Stomach smooth muscle (tissue), 2 donors: ENCODE results near the gene PARVA.

Experiments used
- H3K27ac ChIP-seq: one replicate; pipeline ENCODE4 v1.7.0; 2013; ENCODE audit warnings: mild to moderate bottlenecking, low read length, inconsistent platforms
- H3K27me3 ChIP-seq, 2 donors: one replicate each; pipeline ENCODE4 v1.7.0; 2013; ENCODE audit warnings: low read length in 2 of 2; ENCODE audit not compliant: insufficient read depth in 2 of 2, control insufficient read depth in 1 of 2
- H3K36me3 ChIP-seq, 2 donors: one replicate each; pipeline ENCODE4 v1.7.0; 2013; ENCODE audit warnings: low read length in 2 of 2; ENCODE audit not compliant: control insufficient read depth in 2 of 2, insufficient read depth in 2 of 2
- H3K4me1 ChIP-seq: one replicate; pipeline ENCODE4 v1.7.0; 2013; ENCODE audit warnings: low read length; ENCODE audit not compliant: control insufficient read depth, insufficient read depth
- H3K4me3 ChIP-seq, 2 donors: one replicate each; pipeline ENCODE4 v1.7.0; 2013; ENCODE audit warnings: low read length in 2 of 2
- H3K9ac ChIP-seq, 2 donors: one replicate each; pipeline ENCODE4 v1.7.0; 2013; ENCODE audit warnings: low read length in 2 of 2, mild to moderate bottlenecking in 1 of 2
- H3K9me3 ChIP-seq, 2 donors: one replicate each; pipeline ENCODE4 v1.7.0; 2013; ENCODE audit warnings: low read length in 2 of 2; ENCODE audit not compliant: control insufficient read depth in 2 of 2
- donor health status: healthy.
- donor health status: Pancreatic carcinoma.

Gene PARVA

DNA sequence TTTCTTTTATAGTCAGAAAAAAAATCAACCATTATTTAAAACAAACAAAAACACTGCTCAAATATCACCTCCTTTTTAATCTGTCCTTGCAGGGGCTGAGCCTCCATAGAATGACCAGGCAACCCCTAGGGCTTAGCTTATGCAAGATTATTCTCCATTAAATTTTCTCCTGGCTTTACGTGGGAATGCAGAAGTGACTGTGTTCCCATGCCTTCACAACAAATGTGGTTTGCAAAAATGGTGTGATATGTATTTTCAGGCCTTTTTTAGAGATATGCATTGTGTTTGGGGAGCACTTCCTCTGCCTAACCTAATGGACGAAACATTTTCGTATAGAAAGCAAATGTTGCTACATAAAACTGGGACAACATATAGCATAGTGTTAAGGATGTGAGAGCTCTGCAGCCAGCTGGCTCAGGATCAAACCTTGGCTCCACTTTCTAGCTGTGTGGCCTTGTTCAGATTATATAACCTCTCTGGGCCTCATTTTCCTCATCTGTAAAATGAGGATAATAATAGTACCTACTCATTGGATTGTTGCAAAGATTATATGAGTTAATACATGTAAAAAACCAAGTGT is 82.6 kb downstream of the PARVA start:
- Histone ChIP-seq H3K36me3 (no peaks in the 10 kb centered on the region), H3K27me3 (no peaks in the 10 kb centered on the region), H3K9ac (peak overlapping the region in 1 of 2 donors; percentile 54), H3K4me1 (peaks cover 59% of the 10 kb centered on the region), H3K9me3 (peaks cover 0 to 3% of the 10 kb centered on the region in 2 donors), H3K4me3 (no peak overlapping the region), H3K27ac (peak overlapping the region; percentile 89)

GRCh38 chr11:12460466-12460865 is 83.1 kb downstream of the PARVA start:
- Histone ChIP-seq H3K4me3 (no peak overlapping the region), H3K36me3 (no peaks in the 10 kb centered on the region), H3K9ac (no peak overlapping the region), H3K27me3 (no peaks in the 10 kb centered on the region), H3K4me1 (peaks cover 58% of the 10 kb centered on the region), H3K9me3 (peaks cover 0 to 5% of the 10 kb centered on the region in 2 donors), H3K27ac (peak overlapping the region; percentile 65)

GRCh38 chr11:12461516-12461915 is 84.1 kb downstream of the PARVA start:
- Histone ChIP-seq H3K4me1 (peaks cover 48% of the 10 kb centered on the region), H3K9me3 (peaks cover 0 to 5% of the 10 kb centered on the region in 2 donors), H3K27me3 (no peaks in the 10 kb centered on the region), H3K27ac (peak overlapping the region; percentile 65), H3K4me3 (no peak overlapping the region), H3K9ac (no peak overlapping the region), H3K36me3 (no peaks in the 10 kb centered on the region)

DNA sequence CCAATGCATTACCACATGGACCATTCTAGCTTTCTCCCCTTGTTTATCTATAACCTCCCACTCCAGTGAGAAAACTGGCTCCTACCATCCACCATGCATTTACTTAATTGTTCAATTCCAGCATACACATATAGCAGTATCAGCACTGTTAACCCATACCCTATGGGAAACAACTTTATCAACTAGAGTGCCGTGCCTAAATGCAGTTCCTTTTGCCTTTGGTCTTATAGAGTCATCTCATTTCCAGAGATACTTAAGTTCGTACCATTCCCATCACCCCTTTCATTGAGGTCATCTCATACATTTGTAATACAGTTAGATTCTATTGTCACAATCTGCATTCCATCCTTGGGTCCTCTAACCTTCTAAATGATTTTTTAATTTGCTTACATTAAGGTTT is 86.9 kb downstream of the PARVA start:
- Histone ChIP-seq H3K27me3 (no peaks in the 10 kb centered on the region), H3K27ac (no peak overlapping the region), H3K4me3 (no peak overlapping the region), H3K9ac (no peak overlapping the region), H3K9me3 (peaks cover 0 to 5% of the 10 kb centered on the region in 2 donors), H3K4me1 (peaks cover 33% of the 10 kb centered on the region), H3K36me3 (no peaks in the 10 kb centered on the region)

GRCh38 chr11:12465332-12465731 is 88.0 kb downstream of the PARVA start:
- peaks cover 0 to 5% of the 10 kb centered on the region in 2 donors for H3K9me3 ChIP-seq
- H3K4me3 ChIP-seq, result no peak overlapping the region
- H3K36me3 ChIP-seq, result no peaks in the 10 kb centered on the region
- no peak overlapping the region for H3K27ac ChIP-seq
- H3K4me1 ChIP-seq, result peaks cover 37% of the 10 kb centered on the region
- no peak overlapping the region for H3K9ac ChIP-seq
- H3K27me3 ChIP-seq, result no peaks in the 10 kb centered on the region

GRCh38 chr11:12467610-12468009 is 90.2 kb downstream of the PARVA start:
- Histone ChIP-seq H3K27ac (no peak overlapping the region), H3K27me3 (no peaks in the 10 kb centered on the region), H3K9ac (no peak overlapping the region), H3K9me3 (peaks cover 0 to 5% of the 10 kb centered on the region in 2 donors), H3K4me1 (peaks cover 39% of the 10 kb centered on the region), H3K4me3 (no peak overlapping the region), H3K36me3 (no peaks in the 10 kb centered on the region)

DNA sequence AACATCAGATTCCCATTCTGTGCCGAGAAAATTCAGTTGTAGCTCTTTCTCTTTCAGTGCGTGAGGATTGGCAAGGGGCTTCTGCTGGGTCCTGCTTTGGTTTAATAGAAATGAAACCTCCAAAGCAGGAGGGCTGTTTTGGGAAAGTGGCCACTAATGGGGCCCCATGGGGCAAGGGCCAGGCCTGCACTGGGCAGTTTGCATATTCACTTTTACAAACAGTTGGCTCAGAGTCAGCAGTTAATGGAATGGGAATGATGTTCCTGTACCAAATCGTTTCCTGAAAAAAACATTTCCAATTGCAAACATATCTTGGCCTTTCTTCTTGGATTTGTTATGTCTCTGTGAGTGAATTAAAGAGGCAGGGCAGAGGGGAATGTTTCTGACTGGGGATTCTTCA is 92.1 kb downstream of the PARVA start:
- Histone ChIP-seq H3K4me1 (peaks cover 52% of the 10 kb centered on the region), H3K4me3 (peak overlapping the region; percentile 37 to 59), H3K36me3 (peaks cover 6 to 10% of the 10 kb centered on the region in 2 donors), H3K9ac (peak overlapping the region; percentile 39 to 58), H3K9me3 (peaks cover 0 to 5% of the 10 kb centered on the region in 2 donors), H3K27ac (peak overlapping the region; percentile 73), H3K27me3 (no peaks in the 10 kb centered on the region)

GRCh38 chr11:12470236-12470635 is 92.9 kb downstream of the PARVA start:
- Histone ChIP-seq H3K9me3 (no peaks in the 10 kb centered on the region), H3K27ac (peak overlapping the region; percentile 73), H3K9ac (no peak overlapping the region), H3K4me3 (no peak overlapping the region), H3K4me1 (peaks cover 52% of the 10 kb centered on the region), H3K36me3 (peaks cover 11 to 15% of the 10 kb centered on the region in 2 donors), H3K27me3 (no peaks in the 10 kb centered on the region)

DNA sequence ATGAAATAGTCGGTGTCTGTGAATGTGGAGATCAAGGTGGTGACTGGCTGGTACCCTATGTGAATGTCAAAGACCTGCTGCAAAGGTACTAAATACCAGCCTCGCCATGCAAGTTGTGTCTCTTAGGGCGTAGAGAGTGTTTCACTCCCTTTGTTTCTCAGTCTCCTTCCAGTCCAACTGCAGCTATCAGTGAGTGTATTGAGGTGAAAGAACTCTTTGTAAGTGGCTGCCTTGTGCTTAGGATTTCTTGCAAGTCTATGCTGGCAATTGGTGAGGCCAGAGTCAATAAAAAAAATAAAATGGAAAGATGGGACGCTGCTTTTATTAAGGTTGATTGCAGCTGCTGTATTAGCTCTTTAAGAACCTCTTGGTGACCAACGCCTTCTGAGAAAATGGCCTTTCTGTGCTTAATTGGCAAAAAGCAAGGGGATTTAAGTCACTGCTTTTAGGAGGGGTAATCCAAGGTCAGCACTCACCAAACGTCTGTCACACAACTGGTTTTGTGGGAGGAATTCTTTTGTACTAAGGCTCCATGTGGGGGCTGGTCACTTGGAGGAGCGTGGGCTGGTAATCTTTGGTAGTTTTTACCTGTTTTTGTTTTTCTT is 95.1 kb downstream of the PARVA start:
- no peak overlapping the region for H3K4me3 ChIP-seq
- no peaks in the 10 kb centered on the region for H3K9me3 ChIP-seq
- H3K27me3 ChIP-seq, result no peaks in the 10 kb centered on the region
- H3K36me3 ChIP-seq, result peaks cover 30 to 35% of the 10 kb centered on the region in 2 donors
- peaks cover 52% of the 10 kb centered on the region for H3K4me1 ChIP-seq
- H3K9ac ChIP-seq, result no peak overlapping the region
- peak overlapping the region; percentile 49 for H3K27ac ChIP-seq

DNA sequence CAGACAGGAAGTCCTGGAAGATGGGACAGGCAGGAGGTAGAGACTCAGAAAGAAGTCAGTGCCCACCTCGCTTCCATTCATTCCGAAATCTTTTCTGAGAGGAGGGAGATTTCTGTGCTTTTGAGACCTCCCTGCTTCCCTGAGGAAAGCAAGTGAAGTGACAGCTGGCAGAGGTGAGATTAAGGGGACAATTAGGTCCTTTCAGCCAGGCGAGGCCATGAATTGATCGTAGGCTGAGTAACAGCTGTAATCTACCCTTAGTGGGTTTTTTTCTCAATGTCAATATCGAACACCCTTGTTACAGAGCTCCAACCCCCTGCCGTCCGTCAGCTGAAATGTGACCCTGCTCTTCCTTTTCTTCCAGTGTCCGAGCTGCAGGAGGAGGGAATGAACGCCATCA is 96.0 kb downstream of the PARVA start:
- H3K9ac ChIP-seq, result peak overlapping the region in 1 of 2 donors; percentile 5
- H3K9me3 ChIP-seq, result no peaks in the 10 kb centered on the region
- no peak overlapping the region for H3K4me3 ChIP-seq
- peak overlapping the region; percentile 49 for H3K27ac ChIP-seq
- no peaks in the 10 kb centered on the region for H3K27me3 ChIP-seq
- H3K4me1 ChIP-seq, result peaks cover 50% of the 10 kb centered on the region
- peaks cover 39 to 43% of the 10 kb centered on the region in 2 donors for H3K36me3 ChIP-seq

GRCh38 chr11:12474871-12475270 is 97.5 kb downstream of the PARVA start:
- H3K27me3 ChIP-seq, result no peaks in the 10 kb centered on the region
- no peak overlapping the region for H3K27ac ChIP-seq
- H3K4me1 ChIP-seq, result peaks cover 46% of the 10 kb centered on the region
- no peak overlapping the region for H3K9ac ChIP-seq
- H3K36me3 ChIP-seq, result peaks cover 43 to 51% of the 10 kb centered on the region in 2 donors
- no peak overlapping the region for H3K4me3 ChIP-seq
- no peaks in the 10 kb centered on the region for H3K9me3 ChIP-seq
